OCI-LY7 (cell line): ENCODE data around the gene NWD2. TPM values are rescaled to one million over a fixed set of nuclear protein-coding genes. Genes with fewer than 3 reads are reported as not detected.

Experiments
- BruUV-seq: library from RNA; stranded (reverse); fragments of 400-500 nt; replicated peaks from 2 replicates; lab custom pipeline; 2021; lab: Mats Ljungman, UMichigan
- CTCF ChIA-PET: fragments of 300-600 bp; sonication (Branson Sonifier 250); formaldehyde crosslinking; loops from one replicate; lab custom pipeline; 2022; ENCODE audit warnings: antibody characterized with exemption; ENCODE audit not compliant: unreplicated experiment; lab: Charles Lee
- POLR2A ChIA-PET: fragments of 300-600 bp; sonication (Branson Sonifier 250); formaldehyde crosslinking; loops from one replicate; lab custom pipeline; 2022; ENCODE audit warnings: antibody characterized with exemption; lab: Charles Lee
- DNase-seq: peaks from one replicate; pipeline ENCODE4 v3.0.0-alpha.2; 2015; ENCODE audit warnings: low spot score
- H2AFZ ChIP-seq: fragments of 200-600 bp; sonication (generic), shearing (Covaris generic); 2 replicates; pipeline ENCODE4 v1.6.1; 2014; ENCODE audit warnings: mild to moderate bottlenecking, antibody characterized with exemption, low read length, moderate library complexity
- H3K27ac ChIP-seq: fragments of 200-600 bp; sonication (generic); 2 replicates; pipeline ENCODE4 v1.5.1; 2014; ENCODE audit warnings: mixed run types, low read depth, mild to moderate bottlenecking, moderate library complexity, low read length, inconsistent platforms; ENCODE audit not compliant: poor library complexity, severe bottlenecking
- H3K36me3 ChIP-seq: fragments of 200-600 bp; sonication (generic); 2 replicates; pipeline ENCODE4 v1.6.1; 2014; ENCODE audit warnings: mild to moderate bottlenecking, antibody characterized with exemption, low read length, moderate library complexity, mixed read lengths; ENCODE audit not compliant: insufficient read depth
- H3K4me1 ChIP-seq: fragments of 200-600 bp; sonication (generic); 2 replicates; pipeline ENCODE4 v1.5.1; 2014; ENCODE audit warnings: mild to moderate bottlenecking, low read length; ENCODE audit not compliant: insufficient read depth, poor library complexity, severe bottlenecking
- H3K4me2 ChIP-seq: fragments of 200-600 bp; sonication (generic); 2 replicates; pipeline ENCODE4 v1.6.1; 2014; ENCODE audit warnings: mild to moderate bottlenecking, low read length
- H3K4me3 ChIP-seq: fragments of 200-600 bp; sonication (generic); 2 replicates; pipeline ENCODE4 v1.5.1; 2014; ENCODE audit warnings: mild to moderate bottlenecking, low read depth, low read length; ENCODE audit not compliant: poor library complexity, severe bottlenecking
- H3K79me2 ChIP-seq: fragments of 200-600 bp; sonication (generic); 2 replicates; pipeline ENCODE4 v1.6.1; 2016; ENCODE audit warnings: low read depth, mild to moderate bottlenecking, low read length, moderate library complexity, mixed read lengths; ENCODE audit not compliant: insufficient read depth
- H3K9me2 ChIP-seq: fragments of 200-600 bp; sonication (generic); 2 replicates; pipeline ENCODE4 v1.6.1; 2016; ENCODE audit warnings: mild to moderate bottlenecking, low read length, mixed read lengths; ENCODE audit not compliant: insufficient read depth
- H3K9me3 ChIP-seq: fragments of 200-600 bp; sonication (generic); 2 replicates; pipeline ENCODE4 v1.6.1; 2014; ENCODE audit warnings: mild to moderate bottlenecking, mixed run types, low read length, mixed read lengths
- H4K20me1 ChIP-seq: fragments of 200-600 bp; sonication (generic); 2 replicates; pipeline ENCODE4 v1.6.1; 2014; ENCODE audit warnings: mild to moderate bottlenecking, antibody characterized with exemption, low read length, moderate library complexity, mixed read lengths; ENCODE audit not compliant: insufficient read depth
- CTCF ChIP-seq: fragments of 200-600 bp; sonication (generic); conservative IDR thresholded peaks from 2 replicates; pipeline ENCODE4 v1.5.1; 2014; ENCODE audit warnings: mild to moderate bottlenecking, antibody characterized with exemption, low read length, moderate library complexity, mixed read lengths
- EZH2phosphoT487 ChIP-seq: fragments of 200-600 bp; sonication (generic); IDR thresholded peaks from 2 replicates; pipeline ENCODE4 v1.6.1; 2018; ENCODE audit warnings: low read depth, borderline replicate concordance, mild to moderate bottlenecking, mixed run types, antibody characterized with exemption, low read length, moderate library complexity, mixed read lengths
- intact Hi-C: fragments of 100-400 bp; cut with micrococcal nuclease; formaldehyde crosslinking; loops from one replicate; pipeline ENCODE4 v1.10.0; 2022; ENCODE audit not compliant: unreplicated experiment
- total RNA-seq, 2 experiments: library from RNA; depleted of rRNA in 1 of 2; stranded (reverse); fragments of >200 nt in 1 of 2; shearing (Covaris generic) in 1 of 2; gene quantifications; 2 replicates each; pipeline ENCODE4 v1.2.3, GENCODE V29; 2014 to 2022

NWD2 gene
- total RNA-seq, 2 experiments from 2014 or later = not detected

- H3K4me1 ChIP-seq = no peaks in the 10 kb centered on the region
- H2AFZ ChIP-seq = no peak overlapping the region
- H3K27ac ChIP-seq = no peak overlapping the region
- no peak for DNase-seq
- H3K79me2 ChIP-seq = no peaks in the 10 kb centered on the region
- H3K4me3 ChIP-seq = no peak overlapping the region
- H4K20me1 ChIP-seq = no peaks in the 10 kb centered on the region
- TF ChIP-seq CTCF = no peak
- no peak for TF ChIP-seq EZH2phosphoT487
- H3K36me3 ChIP-seq = no peaks in the 10 kb centered on the region
- intact Hi-C loops = no loop called here
- H3K9me2 ChIP-seq = no peaks in the 10 kb centered on the region
- no peak overlapping the region for H3K4me2 ChIP-seq
- no TSS peak for BruUV-seq
- no peaks in the 10 kb centered on the region for H3K9me3 ChIP-seq
- ChIA-PET CTCF (no interaction called here), POLR2A (interaction anchor here (0.6 kb wide), 1 partner anchor 51 kb away, joined by 3 read pairs; no protein-coding TSS in a partner anchor)
These were observed 121.3 kb downstream of the NWD2 start for GRCh38 chr4:37365888-37366287.

- Histone ChIP-seq H3K79me2 (no peaks in the 10 kb centered on the region), H3K9me3 (no peaks in the 10 kb centered on the region), H3K4me2 (no peak overlapping the region), H3K4me1 (no peaks in the 10 kb centered on the region), H3K4me3 (no peak overlapping the region), H2AFZ (no peak overlapping the region), H3K9me2 (no peaks in the 10 kb centered on the region), H3K27ac (no peak overlapping the region), H4K20me1 (no peaks in the 10 kb centered on the region), H3K36me3 (no peaks in the 10 kb centered on the region)
- TF ChIP-seq EZH2phosphoT487 = no peak
- TF ChIP-seq CTCF = no peak
- DNase-seq = no peak
- ChIA-PET POLR2A (interaction anchor here (0.7 to 1.2 kb wide), 2 partner anchors 22 to 644 kb away, joined by 3 to 5 read pairs; no protein-coding TSS in a partner anchor), CTCF (no interaction called here)
- no TSS peak for BruUV-seq
- intact Hi-C loops = no loop called here
These were observed 123.4 kb downstream of the NWD2 start for GRCh38 chr4:37367901-37368300.

GRCh38 chr4:37370052-37370451 is 125.5 kb downstream of the NWD2 start:
- TF ChIP-seq CTCF = no peak
- no peak for TF ChIP-seq EZH2phosphoT487
- H3K9me3 ChIP-seq = no peaks in the 10 kb centered on the region
- no peak overlapping the region for H3K4me2 ChIP-seq
- no peak overlapping the region for H3K27ac ChIP-seq
- intact Hi-C loops = no loop called here
- H3K9me2 ChIP-seq = no peaks in the 10 kb centered on the region
- no peak overlapping the region for H2AFZ ChIP-seq
- no peaks in the 10 kb centered on the region for H4K20me1 ChIP-seq
- ChIA-PET POLR2A (no interaction called here), CTCF (no interaction called here)
- H3K4me3 ChIP-seq = no peak overlapping the region
- no peaks in the 10 kb centered on the region for H3K79me2 ChIP-seq
- H3K36me3 ChIP-seq = no peaks in the 10 kb centered on the region
- H3K4me1 ChIP-seq = no peaks in the 10 kb centered on the region
- no TSS peak for BruUV-seq
- DNase-seq = no peak
